HEK293T (cell line): ENCODE results near the gene BCO2.

Experiments
- HDGF ChIP-seq: fragments of 450-650 bp; IDR thresholded peaks from 2 replicates; pipeline ENCODE4 v1.6.1; 2017; ENCODE audit warnings: antibody characterized with exemption, borderline replicate concordance
- LEF1 ChIP-seq: fragments of 450-650 bp; IDR thresholded peaks from 2 replicates; pipeline ENCODE4 v1.6.1; 2017; ENCODE audit warnings: mild to moderate bottlenecking, borderline replicate concordance
- NFRKB ChIP-seq: fragments of 450-650 bp; IDR thresholded peaks from 2 replicates; pipeline ENCODE4 v1.6.1; 2016; ENCODE audit warnings: mild to moderate bottlenecking, moderate library complexity
- SP1 ChIP-seq: fragments of 450-650 bp; IDR thresholded peaks from 2 replicates; pipeline ENCODE4 v1.6.1; 2017
- ZNF384 ChIP-seq: fragments of 450-650 bp; IDR thresholded peaks from 2 replicates; pipeline ENCODE4 v1.6.1; 2016

DNA sequence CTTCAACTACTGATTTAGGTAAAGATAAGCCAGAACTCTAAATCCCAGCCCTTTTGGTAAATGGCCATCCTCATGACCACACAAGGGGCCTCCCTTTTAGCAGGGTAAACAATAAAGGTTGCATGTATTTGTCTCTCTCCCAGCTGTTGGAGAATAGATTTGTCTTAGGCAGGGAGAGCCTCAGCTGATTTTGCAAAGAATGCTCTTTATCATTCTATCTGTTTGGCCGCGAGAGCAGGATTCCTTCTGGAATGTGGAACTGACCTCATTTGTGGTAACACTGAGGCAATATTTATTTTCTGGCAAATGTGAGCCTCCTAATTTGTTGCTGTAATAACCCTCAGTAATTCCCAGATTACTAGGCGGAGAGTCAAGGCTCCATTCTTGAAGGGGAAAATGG, 66.2 kb downstream of the BCO2 start:
- no peak for TF ChIP-seq HDGF
- no peak for TF ChIP-seq LEF1
- TF ChIP-seq ZNF384 = no peak
- TF ChIP-seq NFRKB = no peak
- no peak for TF ChIP-seq SP1
